Fibroblast of lung (primary cell): Measurements from ENCODE around the gene LRFN4. TPM values are rescaled to one million over a fixed set of nuclear protein-coding genes. Genes with fewer than 3 reads are reported as not detected.

Experiments
- DNase-seq, 2 donors: peaks; one replicate each; pipeline versions ENCODE4 v3.0.0 to v3.0.0-alpha.2; 2010; ENCODE audit warnings: low read depth in 2 of 2
- H2AFZ ChIP-seq: 2 replicates; pipeline ENCODE4 v1.5.1; 2012; ENCODE audit warnings: low read length, control low read depth, inconsistent platforms
- H3K27ac ChIP-seq: 2 replicates; pipeline ENCODE4 v1.5.1; 2011; ENCODE audit warnings: low read length, control low read depth; ENCODE audit not compliant: insufficient read depth
- H3K27me3 ChIP-seq: 2 replicates; pipeline ENCODE4 v1.5.1; 2011; ENCODE audit warnings: mild to moderate bottlenecking, low read length; ENCODE audit not compliant: control insufficient read depth, insufficient read depth
- H3K36me3 ChIP-seq: 2 replicates; pipeline ENCODE4 v1.5.1; 2011; ENCODE audit warnings: low read length; ENCODE audit not compliant: control insufficient read depth, insufficient read depth
- H3K4me1 ChIP-seq: 2 replicates; pipeline ENCODE4 v1.5.1; 2011; ENCODE audit warnings: low read length; ENCODE audit not compliant: control insufficient read depth, insufficient read depth; ENCODE audit errors: extremely low read depth
- H3K4me2 ChIP-seq: 2 replicates; pipeline ENCODE4 v1.5.1; 2011; ENCODE audit warnings: low read length, control low read depth; ENCODE audit not compliant: insufficient read depth; ENCODE audit errors: extremely low read depth
- H3K4me3 ChIP-seq, 4 experiments: fragments of 200-600 bp in 1 of 4; sonication (generic) in 1 of 4; replicated peaks in 1 of 4; 2 replicates each; pipeline ENCODE4 v1.5.1; 2011 to 2016; ENCODE audit warnings: low read length in 4 of 4, low read depth in 3 of 4, mild to moderate bottlenecking in 3 of 4, control low read depth in 2 of 4, inconsistent platforms in 1 of 4, mixed read lengths in 1 of 4; ENCODE audit not compliant: insufficient read depth in 1 of 4; ENCODE audit errors: control extremely low read depth in 1 of 4
- H3K79me2 ChIP-seq: 2 replicates; pipeline ENCODE4 v1.5.1; 2012; ENCODE audit warnings: mild to moderate bottlenecking, low read length, inconsistent platforms; ENCODE audit not compliant: control insufficient read depth, insufficient read depth
- H3K9ac ChIP-seq: 2 replicates; pipeline ENCODE4 v1.5.1; 2011; ENCODE audit warnings: mild to moderate bottlenecking, low read length, control low read depth; ENCODE audit not compliant: insufficient read depth
- H3K9me3 ChIP-seq: 2 replicates; pipeline ENCODE4 v1.5.1; 2012; ENCODE audit warnings: low read depth, low read length; ENCODE audit not compliant: control insufficient read depth, insufficient read depth
- H4K20me1 ChIP-seq: 2 replicates; pipeline ENCODE4 v1.5.1; 2011; ENCODE audit warnings: low read length; ENCODE audit not compliant: control insufficient read depth, insufficient read depth; ENCODE audit errors: extremely low read depth
- EZH2 ChIP-seq: IDR thresholded peaks from 2 replicates; pipeline ENCODE4 v1.5.1; 2012; ENCODE audit warnings: low read length, control low read depth, mild to moderate bottlenecking; ENCODE audit errors: missing control alignments
- polyA plus RNA-seq, 2 donors: library from polyadenylated mRNA; depleted of rRNA in 1 of 2; stranded (reverse) in 1 of 2; unstranded in 1 of 2; fragments of >200 nt; gene quantifications; 2 replicates each; pipeline ENCODE4 v1.2.1, GENCODE V29; 2011 to 2012; ENCODE audit warnings: missing spikeins in 1 of 2
- total RNA-seq: library from RNA; depleted of rRNA; stranded (reverse); fragments of >200 nt; gene quantifications from 2 replicates; pipeline ENCODE4 v1.2.1, GENCODE V29; 2014
- TF ChIP-seq, protein P1 (sequence below), 2 donors: IDR thresholded peaks in 1 of 2; conservative IDR thresholded peaks in 1 of 2; 1 replicate in 1 of 2; 2 replicates in 1 of 2; pipeline ENCODE4 v1.5.1; 2011 to 2012; ENCODE audit warnings: low read length in 2 of 2, control low read depth in 1 of 2, inconsistent platforms in 1 of 2, low read depth in 1 of 2, mild to moderate bottlenecking in 1 of 2

Gene LRFN4
- total and polyA plus RNA-seq, 2 donors (not counting 1 experiment from before 2014, with no cell fraction given) = 3.8 to 14.5 TPM

DNA sequence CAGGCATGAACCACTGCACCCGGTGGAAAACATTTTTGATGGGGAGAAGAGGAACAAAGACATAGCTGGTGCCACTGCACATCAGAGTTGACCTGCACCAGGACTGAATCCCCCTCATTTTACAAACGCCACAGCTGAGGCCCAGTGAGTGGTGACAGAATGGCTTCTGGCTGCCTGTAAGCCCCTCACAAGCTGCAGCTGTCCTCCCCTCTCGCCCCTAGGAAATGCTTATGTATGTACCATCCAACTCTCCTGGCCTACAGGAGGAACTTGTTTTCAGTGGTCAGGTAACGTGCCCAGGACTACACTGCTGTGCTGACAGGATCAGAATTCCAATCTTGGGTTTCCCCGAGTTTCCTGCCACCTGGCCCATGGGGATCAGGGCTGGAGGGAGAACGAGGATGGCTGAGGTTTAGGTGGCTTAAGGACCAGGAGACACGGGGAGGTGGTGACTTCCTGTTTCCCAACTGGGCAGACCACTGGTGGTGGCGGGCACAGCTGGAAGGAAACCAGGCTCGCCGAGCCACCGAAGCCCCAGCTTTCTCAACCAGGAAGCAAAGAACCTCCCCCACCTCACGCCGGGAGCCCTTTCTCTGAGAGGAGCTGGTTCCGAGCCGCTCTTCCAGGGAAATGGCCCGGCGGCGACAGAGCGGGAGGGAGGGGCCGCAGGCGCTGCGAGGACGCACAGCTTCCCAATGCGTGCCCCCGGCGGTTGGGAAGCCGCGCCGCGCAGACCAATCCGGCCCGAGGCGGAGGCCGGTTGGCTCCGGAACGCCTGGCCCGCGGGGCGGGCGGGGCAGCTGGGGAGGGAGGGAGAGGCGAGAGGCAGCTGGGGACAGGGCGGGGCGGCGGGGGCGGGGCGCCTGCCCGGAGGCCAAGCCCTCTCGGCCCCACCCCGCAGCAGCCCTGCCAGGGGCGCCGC is 1.0 kb upstream of the LRFN4 start:
- Histone ChIP-seq H3K9me3 (no peaks in the 10 kb centered on the region), H3K79me2 (peaks cover 6% of the 10 kb centered on the region), H3K9ac (peak overlapping the region; percentile 65), H3K4me2 (peak overlapping the region; percentile 95), H2AFZ (peak overlapping the region; percentile 71), H3K27me3 (no peaks in the 10 kb centered on the region), H3K36me3 (peaks cover 10% of the 10 kb centered on the region), H4K20me1 (no peaks in the 10 kb centered on the region), H3K4me1 (peaks cover 3% of the 10 kb centered on the region), H3K4me3 (peak overlapping the region; percentile 67 to 68 (median 68)), H3K27ac (peak overlapping the region; percentile 82)
- no peak for TF ChIP-seq EZH2
- TF ChIP-seq, protein P1, sequence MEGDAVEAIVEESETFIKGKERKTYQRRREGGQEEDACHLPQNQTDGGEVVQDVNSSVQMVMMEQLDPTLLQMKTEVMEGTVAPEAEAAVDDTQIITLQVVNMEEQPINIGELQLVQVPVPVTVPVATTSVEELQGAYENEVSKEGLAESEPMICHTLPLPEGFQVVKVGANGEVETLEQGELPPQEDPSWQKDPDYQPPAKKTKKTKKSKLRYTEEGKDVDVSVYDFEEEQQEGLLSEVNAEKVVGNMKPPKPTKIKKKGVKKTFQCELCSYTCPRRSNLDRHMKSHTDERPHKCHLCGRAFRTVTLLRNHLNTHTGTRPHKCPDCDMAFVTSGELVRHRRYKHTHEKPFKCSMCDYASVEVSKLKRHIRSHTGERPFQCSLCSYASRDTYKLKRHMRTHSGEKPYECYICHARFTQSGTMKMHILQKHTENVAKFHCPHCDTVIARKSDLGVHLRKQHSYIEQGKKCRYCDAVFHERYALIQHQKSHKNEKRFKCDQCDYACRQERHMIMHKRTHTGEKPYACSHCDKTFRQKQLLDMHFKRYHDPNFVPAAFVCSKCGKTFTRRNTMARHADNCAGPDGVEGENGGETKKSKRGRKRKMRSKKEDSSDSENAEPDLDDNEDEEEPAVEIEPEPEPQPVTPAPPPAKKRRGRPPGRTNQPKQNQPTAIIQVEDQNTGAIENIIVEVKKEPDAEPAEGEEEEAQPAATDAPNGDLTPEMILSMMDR (conservative IDR thresholded peaks at IDR 0.05 in 1 of 2, IDR thresholded peaks at IDR 0.05 in 1 of 2; ENCODE audit: low read depth in 1 of 2, low read length in 2 of 2) = no peak
- peak; percentile 89 for DNase-seq

DNA sequence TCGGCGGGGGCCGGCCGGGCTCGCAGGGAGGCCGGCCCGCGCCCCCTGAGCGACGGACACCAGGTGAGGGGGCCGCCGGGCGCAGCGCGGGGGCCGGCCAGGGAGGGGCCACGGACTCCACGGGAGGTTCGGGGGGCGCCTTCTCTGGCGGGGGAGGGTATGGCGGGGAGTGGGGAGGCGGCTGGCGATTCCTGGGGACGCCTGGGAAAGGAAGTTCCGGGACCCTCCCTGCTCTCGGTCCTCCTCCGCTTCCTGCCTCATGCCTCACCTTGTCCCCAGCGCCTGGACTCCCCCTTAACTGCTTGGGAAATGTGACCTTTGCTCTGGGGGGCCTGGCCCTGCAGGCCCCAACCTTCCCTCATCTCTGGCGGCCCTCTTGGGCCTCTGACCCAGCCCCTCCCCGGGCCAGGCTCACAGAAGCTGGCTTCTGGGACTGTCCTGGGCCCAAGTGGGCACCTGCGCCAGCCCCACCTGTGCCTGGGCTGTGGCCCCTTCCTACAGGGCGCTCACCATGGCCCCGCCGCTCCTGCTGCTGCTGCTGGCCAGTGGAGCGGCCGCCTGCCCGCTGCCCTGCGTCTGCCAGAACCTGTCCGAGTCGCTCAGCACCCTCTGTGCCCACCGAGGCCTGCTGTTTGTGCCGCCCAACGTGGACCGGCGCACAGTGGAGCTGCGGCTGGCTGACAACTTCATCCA is 516 bp downstream of the LRFN4 start:
- H3K79me2 ChIP-seq = peaks cover 6% of the 10 kb centered on the region
- no peak for TF ChIP-seq EZH2
- TF ChIP-seq, protein P1 (conservative IDR thresholded peaks at IDR 0.05 in 1 of 2, IDR thresholded peaks at IDR 0.05 in 1 of 2; ENCODE audit: low read depth in 1 of 2, low read length in 2 of 2) = no peak
- peaks cover 3% of the 10 kb centered on the region for H3K4me1 ChIP-seq
- H3K4me3 ChIP-seq = peak overlapping the region; percentile 34 to 67 (median 56)
- H3K27ac ChIP-seq = no peak overlapping the region
- peak overlapping the region; percentile 58 for H3K9ac ChIP-seq
- peak overlapping the region; percentile 88 for H3K4me2 ChIP-seq
- no peaks in the 10 kb centered on the region for H3K9me3 ChIP-seq
- no peaks in the 10 kb centered on the region for H3K27me3 ChIP-seq
- DNase-seq = peak in 1 of 2 donors; percentile 16
- H4K20me1 ChIP-seq = no peaks in the 10 kb centered on the region
- peaks cover 13% of the 10 kb centered on the region for H3K36me3 ChIP-seq
- no peak overlapping the region for H2AFZ ChIP-seq

DNA sequence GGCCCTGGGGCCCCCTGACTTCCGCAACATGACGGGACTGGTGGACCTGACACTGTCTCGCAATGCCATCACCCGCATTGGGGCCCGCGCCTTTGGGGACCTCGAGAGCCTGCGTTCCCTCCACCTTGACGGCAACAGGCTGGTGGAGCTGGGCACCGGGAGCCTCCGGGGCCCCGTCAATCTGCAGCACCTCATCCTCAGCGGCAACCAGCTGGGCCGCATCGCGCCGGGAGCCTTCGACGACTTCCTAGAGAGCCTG is 992 bp downstream of the LRFN4 start:
- Histone ChIP-seq H3K9me3 (no peaks in the 10 kb centered on the region), H3K36me3 (peaks cover 13% of the 10 kb centered on the region), H3K4me1 (peaks cover 3% of the 10 kb centered on the region), H3K9ac (no peak overlapping the region), H3K27me3 (no peaks in the 10 kb centered on the region), H4K20me1 (no peaks in the 10 kb centered on the region), H3K79me2 (peaks cover 6% of the 10 kb centered on the region), H3K4me3 (peak overlapping the region in 2 of 4 experiments; percentile 57 to 67), H2AFZ (no peak overlapping the region), H3K4me2 (no peak overlapping the region), H3K27ac (no peak overlapping the region)
- TF ChIP-seq EZH2 = no peak
- TF ChIP-seq, protein P1 (conservative IDR thresholded peaks at IDR 0.05 in 1 of 2, IDR thresholded peaks at IDR 0.05 in 1 of 2; ENCODE audit: low read depth in 1 of 2, low read length in 2 of 2) = no peak
- no peak for DNase-seq
